DOHH2 (cell line): ENCODE measurements around the gene GJA8.

ENCODE experiments used
- H3F3A ChIP-seq: fragments of 200-600 bp; sonication (generic), shearing (Covaris generic); 2 replicates; pipeline ENCODE4 v1.6.0; 2016; ENCODE audit warnings: antibody characterized with exemption, mild to moderate bottlenecking; ENCODE audit not compliant: control insufficient read depth, insufficient read depth
- H3K27ac ChIP-seq: fragments of 200-600 bp; sonication (generic); 2 replicates; pipeline ENCODE4 v1.5.1; 2014; ENCODE audit warnings: low read depth, mild to moderate bottlenecking, low read length, moderate library complexity
- H3K27me3 ChIP-seq: fragments of 200-600 bp; sonication (generic); 2 replicates; pipeline ENCODE4 v1.6.1; 2014; ENCODE audit warnings: mild to moderate bottlenecking, low read length, mixed read lengths; ENCODE audit not compliant: control insufficient read depth
- H3K36me3 ChIP-seq: fragments of 200-600 bp; sonication (generic); 2 replicates; pipeline ENCODE4 v1.6.1; 2014; ENCODE audit warnings: mild to moderate bottlenecking, low read length, moderate library complexity, mixed read lengths; ENCODE audit not compliant: control insufficient read depth
- H3K4me1 ChIP-seq: fragments of 200-600 bp; sonication (generic); 2 replicates; pipeline ENCODE4 v1.6.1; 2014; ENCODE audit warnings: mild to moderate bottlenecking, low read length, mixed read lengths; ENCODE audit not compliant: control insufficient read depth
- H3K4me2 ChIP-seq: fragments of 200-600 bp; sonication (generic); 2 replicates; pipeline ENCODE4 v1.6.0; 2014; ENCODE audit warnings: mild to moderate bottlenecking, low read length, moderate library complexity
- H3K4me3 ChIP-seq: fragments of 200-600 bp; sonication (generic); 2 replicates; pipeline ENCODE4 v1.5.1; 2014; ENCODE audit warnings: mild to moderate bottlenecking, low read length, mixed read lengths
- H3K79me2 ChIP-seq: fragments of 200-600 bp; sonication (generic); 2 replicates; pipeline ENCODE4 v1.6.1; 2014; ENCODE audit warnings: mild to moderate bottlenecking, low read length, mixed read lengths; ENCODE audit not compliant: control insufficient read depth
- H3K9me2 ChIP-seq: fragments of 200-600 bp; sonication (generic); replicated peaks from 2 replicates; pipeline ENCODE4 v1.6.1; 2014; ENCODE audit warnings: mild to moderate bottlenecking, low read length, mixed read lengths; ENCODE audit not compliant: control insufficient read depth
- H3K9me3 ChIP-seq: fragments of 200-600 bp; sonication (generic); 2 replicates; pipeline ENCODE4 v1.6.1; 2014; ENCODE audit warnings: antibody characterized with exemption, low read length, mixed read lengths; ENCODE audit not compliant: control insufficient read depth, insufficient read depth
- H4K20me1 ChIP-seq: fragments of 200-600 bp; sonication (generic); 2 replicates; pipeline ENCODE4 v1.6.0; 2014; ENCODE audit warnings: low read depth, mild to moderate bottlenecking, antibody characterized with exemption, low read length, moderate library complexity; ENCODE audit not compliant: control insufficient read depth, insufficient read depth
- CTCF ChIP-seq: fragments of 200-600 bp; sonication (generic); IDR thresholded peaks from one replicate; pipeline ENCODE4 v1.5.1; 2014; ENCODE audit warnings: antibody characterized with exemption, mild to moderate bottlenecking, low read depth, low read length; ENCODE audit not compliant: poor library complexity, severe bottlenecking
- EZH2phosphoT487 ChIP-seq: fragments of 200-600 bp; sonication (generic); IDR thresholded peaks from 2 replicates; pipeline ENCODE4 v1.6.1; 2017; ENCODE audit warnings: borderline replicate concordance, mild to moderate bottlenecking, antibody characterized with exemption, low read length, moderate library complexity, mixed read lengths

The GJA8 gene

GRCh38 chr1:147892731-147893214 is 9.8 kb upstream of the GJA8 start:
- Histone ChIP-seq H3K27ac (no peak overlapping the region), H3K9me3 (no peaks in the 10 kb centered on the region), H4K20me1 (no peaks in the 10 kb centered on the region), H3K4me3 (no peak overlapping the region), H3F3A (no peaks in the 10 kb centered on the region), H3K27me3 (no peaks in the 10 kb centered on the region), H3K9me2 (no peaks in the 10 kb centered on the region), H3K79me2 (no peaks in the 10 kb centered on the region), H3K36me3 (no peaks in the 10 kb centered on the region), H3K4me1 (no peaks in the 10 kb centered on the region), H3K4me2 (no peak overlapping the region)
- peak; percentile 95 for TF ChIP-seq CTCF
- TF ChIP-seq EZH2phosphoT487: no peak

DNA sequence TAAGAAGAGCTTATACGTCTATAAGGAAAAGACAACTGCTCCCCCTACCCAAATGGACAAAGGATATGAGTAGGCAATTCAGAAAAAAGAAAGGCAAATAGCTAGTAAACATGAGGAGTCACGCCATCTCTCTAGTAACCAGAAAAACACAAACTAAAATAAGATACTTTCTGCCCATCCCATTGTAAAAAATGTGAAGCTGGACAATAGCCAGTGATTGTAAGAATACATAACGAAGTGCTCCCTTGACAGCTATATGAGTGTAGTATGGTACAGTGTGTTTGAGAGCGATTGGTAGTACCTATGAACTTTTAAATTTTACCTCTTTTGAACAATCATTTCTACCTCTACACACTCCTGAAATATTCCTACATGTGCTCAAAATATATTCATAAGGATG is 7.5 kb upstream of the GJA8 start:
- no peaks in the 10 kb centered on the region for H3K9me2 ChIP-seq
- TF ChIP-seq EZH2phosphoT487 (no peak), CTCF (no peak)
- no peaks in the 10 kb centered on the region for H3K79me2 ChIP-seq
- no peaks in the 10 kb centered on the region for H3K4me1 ChIP-seq
- H3K4me2 ChIP-seq: no peak overlapping the region
- no peak overlapping the region for H3K4me3 ChIP-seq
- H3K27ac ChIP-seq: no peak overlapping the region
- no peaks in the 10 kb centered on the region for H3K36me3 ChIP-seq
- H4K20me1 ChIP-seq: no peaks in the 10 kb centered on the region
- no peaks in the 10 kb centered on the region for H3K9me3 ChIP-seq
- H3K27me3 ChIP-seq: no peaks in the 10 kb centered on the region
- no peaks in the 10 kb centered on the region for H3F3A ChIP-seq

DNA sequence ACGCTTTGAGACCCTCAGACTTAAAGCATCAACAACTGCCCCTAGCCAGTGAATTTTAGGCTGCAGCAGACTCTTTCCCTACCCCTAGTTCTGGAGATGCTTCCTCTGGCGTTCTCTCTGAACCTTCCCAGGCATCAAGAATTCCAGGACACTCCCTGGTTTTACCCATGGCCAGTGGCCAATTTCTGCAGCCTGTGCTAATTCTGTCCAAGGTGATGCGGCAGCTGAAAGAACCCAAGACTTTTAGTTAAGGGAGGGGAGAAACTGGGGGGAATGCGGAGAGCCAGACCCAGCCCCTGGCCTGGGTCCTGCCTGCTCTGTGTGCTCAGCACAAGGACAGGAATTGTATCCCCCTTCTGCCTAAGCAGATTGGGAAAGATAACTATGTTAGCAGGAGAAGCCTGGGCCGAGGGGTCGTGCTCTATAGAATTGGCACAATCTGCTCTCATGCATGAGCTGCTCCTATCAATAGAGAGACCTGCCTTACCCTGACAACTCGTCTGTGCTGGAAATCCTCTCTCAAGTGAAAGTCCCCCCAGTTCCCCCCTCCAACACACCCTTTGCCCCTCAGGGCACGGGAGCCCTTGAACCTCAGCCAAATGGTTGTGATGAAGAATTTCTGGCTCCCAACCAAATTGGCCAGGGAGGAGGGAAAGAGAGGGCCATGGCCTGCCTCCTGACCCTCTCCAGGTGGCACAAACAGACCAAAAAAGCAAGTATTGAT is 5.4 kb upstream of the GJA8 start:
- H3K9me2 ChIP-seq: no peaks in the 10 kb centered on the region
- H3F3A ChIP-seq: no peaks in the 10 kb centered on the region
- H3K27ac ChIP-seq: no peak overlapping the region
- no peaks in the 10 kb centered on the region for H3K36me3 ChIP-seq
- no peaks in the 10 kb centered on the region for H3K9me3 ChIP-seq
- no peaks in the 10 kb centered on the region for H3K27me3 ChIP-seq
- no peak for TF ChIP-seq EZH2phosphoT487
- no peak for TF ChIP-seq CTCF
- no peaks in the 10 kb centered on the region for H3K79me2 ChIP-seq
- no peak overlapping the region for H3K4me3 ChIP-seq
- no peaks in the 10 kb centered on the region for H3K4me1 ChIP-seq
- no peaks in the 10 kb centered on the region for H4K20me1 ChIP-seq
- H3K4me2 ChIP-seq: no peak overlapping the region
